ENCODE results near the gene FIZ1. TPM values are rescaled to one million over a fixed set of nuclear protein-coding genes. Genes with fewer than 3 reads are reported as not detected.

The FIZ1 gene
- total and polyA plus RNA-seq, 4 donors, result 1.1 to 4.3 (median 2.3) TPM

DNA sequence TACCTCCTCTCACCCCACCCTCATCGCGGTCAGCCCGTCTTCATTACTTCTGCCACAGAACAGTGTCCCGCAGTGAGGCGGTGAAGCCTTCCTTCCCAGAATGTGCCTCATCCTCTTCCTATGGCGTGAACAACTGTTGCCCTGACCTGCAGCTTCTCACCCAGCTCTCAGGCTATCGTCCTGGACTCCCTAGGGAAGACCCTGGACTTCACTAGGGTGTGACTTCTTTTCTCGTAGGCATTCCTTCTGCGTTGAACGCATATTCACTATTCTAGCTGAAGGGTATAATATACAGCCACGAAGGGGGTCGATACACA is 7.1 kb upstream of the FIZ1 start:
- WGBS, result 25% methylated on average over 12 of the region's 12 CpGs
- Histone ChIP-seq H3K4me3 (ENCODE audit: low read depth in 1 of 3, low read length in 3 of 3) (peak overlapping the region; percentile 76 to 91 (median 91)), H3K27ac (ENCODE audit: low read depth in 1 of 2, low read length in 2 of 2) (peak overlapping the region; percentile 92), H3K27me3 (ENCODE audit: control insufficient read depth in 4 of 4, insufficient read depth in 4 of 4, low read length in 3 of 4) (no peaks in the 10 kb centered on the region), H3K9me3 (ENCODE audit: control insufficient read depth in 4 of 4, low read length in 3 of 4) (no peaks in the 10 kb centered on the region), H3K9ac (ENCODE audit: low read depth in 1 of 2, low read length in 2 of 2) (no peak overlapping the region), H3K4me1 (ENCODE audit: control insufficient read depth in 4 of 4, insufficient read depth in 4 of 4, low read length in 3 of 4) (peaks cover 0 to 18% (median 16%) of the 10 kb centered on the region in 4 donors), H3K36me3 (ENCODE audit: control insufficient read depth in 4 of 4, insufficient read depth in 3 of 4, low read depth in 1 of 4, low read length in 3 of 4) (peaks cover 0 to 8% (median 2%) of the 10 kb centered on the region in 4 donors)
- DNase-seq (ENCODE audit: low spot score), result no peak
- TF ChIP-seq YY1 (IDR thresholded peaks at IDR 0.05), result no peak
- TF ChIP-seq HNF4A (conservative IDR thresholded peaks at IDR 0.05), result no peak
- no peak for TF ChIP-seq SP1 (IDR thresholded peaks at IDR 0.05)
- no peak for TF ChIP-seq EGR1 (IDR thresholded peaks at IDR 0.05; ENCODE audit: low read depth in 2 of 2)
- TF ChIP-seq FOXA2 (IDR thresholded peaks at IDR 0.05), result no peak
- TF ChIP-seq JUND (IDR thresholded peaks at IDR 0.05), result no peak
- no peak for TF ChIP-seq NR2F2 (IDR thresholded peaks at IDR 0.05)

DNA sequence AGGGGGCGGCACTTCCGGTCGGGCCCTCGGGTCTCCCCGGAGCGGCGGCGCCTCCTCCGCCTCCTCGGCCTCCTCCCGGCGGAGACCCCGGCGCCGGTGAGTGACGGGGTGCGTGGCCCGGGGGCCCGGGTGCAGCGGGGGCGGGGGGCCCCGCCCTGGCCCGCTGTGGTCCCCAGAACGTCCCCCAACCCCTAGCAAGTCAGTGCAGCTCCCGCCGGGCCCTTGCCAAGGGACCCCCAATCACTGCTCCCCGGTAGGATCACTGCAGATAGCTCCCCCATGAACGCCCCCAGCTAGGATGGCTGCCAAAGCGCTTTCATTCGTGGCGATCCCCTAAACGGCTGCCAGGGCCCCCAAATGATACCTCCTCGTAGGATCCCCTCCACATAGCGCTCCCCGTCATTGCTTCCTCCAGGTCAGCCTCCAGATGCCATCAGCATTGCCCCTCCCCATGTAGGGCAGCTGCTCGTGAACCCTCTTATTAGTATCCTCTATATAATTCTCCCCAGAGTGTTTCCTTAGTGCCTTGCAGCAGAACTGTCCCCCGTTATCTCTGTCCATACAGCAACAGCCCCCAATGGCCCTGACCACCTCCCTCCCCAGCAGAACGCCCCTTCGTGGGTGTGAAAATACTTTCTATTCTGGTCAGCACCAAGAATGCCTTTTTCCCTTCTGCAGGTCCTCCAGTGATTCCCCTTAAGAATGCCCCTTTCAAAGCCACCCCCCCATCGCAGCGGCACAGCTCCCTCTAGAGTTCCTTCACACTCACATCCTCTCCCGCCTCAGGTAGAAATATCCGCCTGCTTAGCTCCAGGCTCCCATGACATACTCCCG is 6.5 kb upstream of the FIZ1 start, which contains the start of gene ZNF865:
Gene ZNF865 (plus strand): TSS at position 11 of the 834 bp plus-strand sequence. CDS start 7,972 bp downstream, outside the sequence.
- DNase-seq (ENCODE audit: low spot score), result peak; percentile 62
- Histone ChIP-seq H3K4me1 (ENCODE audit: control insufficient read depth in 4 of 4, insufficient read depth in 4 of 4, low read length in 3 of 4) (peaks cover 0 to 24% (median 20%) of the 10 kb centered on the region in 4 donors), H3K9me3 (ENCODE audit: control insufficient read depth in 4 of 4, low read length in 3 of 4) (no peaks in the 10 kb centered on the region), H3K27me3 (ENCODE audit: control insufficient read depth in 4 of 4, insufficient read depth in 4 of 4, low read length in 3 of 4) (no peaks in the 10 kb centered on the region), H3K9ac (ENCODE audit: low read depth in 1 of 2, low read length in 2 of 2) (peak within 1 kb of the TSS; percentile 77 to 78), H3K36me3 (ENCODE audit: control insufficient read depth in 4 of 4, insufficient read depth in 3 of 4, low read depth in 1 of 4, low read length in 3 of 4) (peaks cover 0 to 8% (median 2%) of the 10 kb centered on the region in 4 donors), H3K4me3 (ENCODE audit: low read depth in 1 of 3, low read length in 3 of 3) (peak within 1 kb of the TSS; percentile 76 to 91 (median 91)), H3K27ac (ENCODE audit: low read depth in 1 of 2, low read length in 2 of 2) (peak within 1 kb of the TSS; percentile 92)
- TF ChIP-seq GABPA (IDR thresholded peaks at IDR 0.05 in 1 of 2, conservative IDR thresholded peaks at IDR 0.05 in 1 of 2), result peak in 1 of 2 donors; percentile 45
- TF ChIP-seq RAD21 (IDR thresholded peaks at IDR 0.05), result peak; percentile 83 to 86
- TF ChIP-seq YY1 (IDR thresholded peaks at IDR 0.05), result no peak
- TF ChIP-seq SP1 (IDR thresholded peaks at IDR 0.05), result peak; percentile 18
- TF ChIP-seq, protein P1, sequence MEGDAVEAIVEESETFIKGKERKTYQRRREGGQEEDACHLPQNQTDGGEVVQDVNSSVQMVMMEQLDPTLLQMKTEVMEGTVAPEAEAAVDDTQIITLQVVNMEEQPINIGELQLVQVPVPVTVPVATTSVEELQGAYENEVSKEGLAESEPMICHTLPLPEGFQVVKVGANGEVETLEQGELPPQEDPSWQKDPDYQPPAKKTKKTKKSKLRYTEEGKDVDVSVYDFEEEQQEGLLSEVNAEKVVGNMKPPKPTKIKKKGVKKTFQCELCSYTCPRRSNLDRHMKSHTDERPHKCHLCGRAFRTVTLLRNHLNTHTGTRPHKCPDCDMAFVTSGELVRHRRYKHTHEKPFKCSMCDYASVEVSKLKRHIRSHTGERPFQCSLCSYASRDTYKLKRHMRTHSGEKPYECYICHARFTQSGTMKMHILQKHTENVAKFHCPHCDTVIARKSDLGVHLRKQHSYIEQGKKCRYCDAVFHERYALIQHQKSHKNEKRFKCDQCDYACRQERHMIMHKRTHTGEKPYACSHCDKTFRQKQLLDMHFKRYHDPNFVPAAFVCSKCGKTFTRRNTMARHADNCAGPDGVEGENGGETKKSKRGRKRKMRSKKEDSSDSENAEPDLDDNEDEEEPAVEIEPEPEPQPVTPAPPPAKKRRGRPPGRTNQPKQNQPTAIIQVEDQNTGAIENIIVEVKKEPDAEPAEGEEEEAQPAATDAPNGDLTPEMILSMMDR (IDR thresholded peaks at IDR 0.05; ENCODE audit: low read depth, low read length, missing input control), result peak; percentile 60
- TF ChIP-seq HNF4A (conservative IDR thresholded peaks at IDR 0.05), result no peak
- no peak for TF ChIP-seq FOXA2 (IDR thresholded peaks at IDR 0.05)
- WGBS, result under 1% methylated on average over 44 of the region's 44 CpGs

DNA sequence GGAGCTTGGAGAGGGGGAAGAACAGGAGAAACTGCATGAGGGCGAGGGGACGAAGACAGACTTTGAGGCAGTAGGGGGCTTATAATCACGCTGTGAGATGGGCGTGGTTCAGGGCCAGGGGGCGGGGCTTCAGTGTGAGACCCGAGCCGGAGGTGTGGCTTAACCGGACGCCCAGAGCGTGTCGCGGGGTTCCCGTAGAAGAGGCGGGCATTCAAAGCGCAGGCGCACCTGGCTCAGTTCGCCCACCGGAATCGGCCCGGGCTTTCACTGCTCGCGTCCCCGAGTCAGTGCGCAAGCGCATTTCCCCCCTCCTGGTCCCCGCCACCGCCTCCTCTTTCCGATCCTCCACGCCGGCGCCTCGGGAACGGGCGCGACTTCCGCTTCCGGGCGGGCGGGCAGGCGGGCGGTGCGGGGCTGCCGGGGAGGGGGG is 5.9 kb upstream of the FIZ1 start:
- WGBS, result under 1% methylated on average over 43 of the region's 43 CpGs
- peaks cover 1 to 28% (median 23%) of the 10 kb centered on the region in 4 donors for H3K4me1 ChIP-seq (ENCODE audit: control insufficient read depth in 4 of 4, insufficient read depth in 4 of 4, low read length in 3 of 4)
- peaks cover 0 to 8% (median 2%) of the 10 kb centered on the region in 4 donors for H3K36me3 ChIP-seq (ENCODE audit: control insufficient read depth in 4 of 4, insufficient read depth in 3 of 4, low read depth in 1 of 4, low read length in 3 of 4)
- no peaks in the 10 kb centered on the region for H3K9me3 ChIP-seq (ENCODE audit: control insufficient read depth in 4 of 4, low read length in 3 of 4)
- DNase-seq (ENCODE audit: low spot score), result peak; percentile 88
- TF ChIP-seq YY1 (IDR thresholded peaks at IDR 0.05) (peak; percentile 68), NR2F2 (IDR thresholded peaks at IDR 0.05) (no peak), RAD21 (IDR thresholded peaks at IDR 0.05) (peak in 1 of 2 donors; percentile 9), GABPA (IDR thresholded peaks at IDR 0.05 in 1 of 2, conservative IDR thresholded peaks at IDR 0.05 in 1 of 2) (peak; percentile 72 to 92), SP1 (IDR thresholded peaks at IDR 0.05) (peak; percentile 36), TAF1 (conservative IDR thresholded peaks at IDR 0.05) (no peak), EGR1 (IDR thresholded peaks at IDR 0.05; ENCODE audit: low read depth in 2 of 2) (peak; percentile 36 to 76), FOXA2 (IDR thresholded peaks at IDR 0.05) (no peak)
- TF ChIP-seq, protein P2, sequence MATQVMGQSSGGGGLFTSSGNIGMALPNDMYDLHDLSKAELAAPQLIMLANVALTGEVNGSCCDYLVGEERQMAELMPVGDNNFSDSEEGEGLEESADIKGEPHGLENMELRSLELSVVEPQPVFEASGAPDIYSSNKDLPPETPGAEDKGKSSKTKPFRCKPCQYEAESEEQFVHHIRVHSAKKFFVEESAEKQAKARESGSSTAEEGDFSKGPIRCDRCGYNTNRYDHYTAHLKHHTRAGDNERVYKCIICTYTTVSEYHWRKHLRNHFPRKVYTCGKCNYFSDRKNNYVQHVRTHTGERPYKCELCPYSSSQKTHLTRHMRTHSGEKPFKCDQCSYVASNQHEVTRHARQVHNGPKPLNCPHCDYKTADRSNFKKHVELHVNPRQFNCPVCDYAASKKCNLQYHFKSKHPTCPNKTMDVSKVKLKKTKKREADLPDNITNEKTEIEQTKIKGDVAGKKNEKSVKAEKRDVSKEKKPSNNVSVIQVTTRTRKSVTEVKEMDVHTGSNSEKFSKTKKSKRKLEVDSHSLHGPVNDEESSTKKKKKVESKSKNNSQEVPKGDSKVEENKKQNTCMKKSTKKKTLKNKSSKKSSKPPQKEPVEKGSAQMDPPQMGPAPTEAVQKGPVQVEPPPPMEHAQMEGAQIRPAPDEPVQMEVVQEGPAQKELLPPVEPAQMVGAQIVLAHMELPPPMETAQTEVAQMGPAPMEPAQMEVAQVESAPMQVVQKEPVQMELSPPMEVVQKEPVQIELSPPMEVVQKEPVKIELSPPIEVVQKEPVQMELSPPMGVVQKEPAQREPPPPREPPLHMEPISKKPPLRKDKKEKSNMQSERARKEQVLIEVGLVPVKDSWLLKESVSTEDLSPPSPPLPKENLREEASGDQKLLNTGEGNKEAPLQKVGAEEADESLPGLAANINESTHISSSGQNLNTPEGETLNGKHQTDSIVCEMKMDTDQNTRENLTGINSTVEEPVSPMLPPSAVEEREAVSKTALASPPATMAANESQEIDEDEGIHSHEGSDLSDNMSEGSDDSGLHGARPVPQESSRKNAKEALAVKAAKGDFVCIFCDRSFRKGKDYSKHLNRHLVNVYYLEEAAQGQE (IDR thresholded peaks at IDR 0.05), result no peak
- TF ChIP-seq, protein P3, sequence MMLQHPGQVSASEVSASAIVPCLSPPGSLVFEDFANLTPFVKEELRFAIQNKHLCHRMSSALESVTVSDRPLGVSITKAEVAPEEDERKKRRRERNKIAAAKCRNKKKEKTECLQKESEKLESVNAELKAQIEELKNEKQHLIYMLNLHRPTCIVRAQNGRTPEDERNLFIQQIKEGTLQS (IDR thresholded peaks at IDR 0.05), result no peak
- H3K27me3 ChIP-seq (ENCODE audit: control insufficient read depth in 4 of 4, insufficient read depth in 4 of 4, low read length in 3 of 4), result no peaks in the 10 kb centered on the region
- peak overlapping the region; percentile 92 for H3K27ac ChIP-seq (ENCODE audit: low read depth in 1 of 2, low read length in 2 of 2)
- H3K9ac ChIP-seq (ENCODE audit: low read depth in 1 of 2, low read length in 2 of 2), result no peak overlapping the region
- H3K4me3 ChIP-seq (ENCODE audit: low read depth in 1 of 3, low read length in 3 of 3), result peak overlapping the region; percentile 55 to 91 (median 76)

Measured in liver (tissue), 9 donors.